HG03442 (cell line): ENCODE measurements around the gene NAA30.

Source experiments
- ATAC-seq: cut with Tn5 transposase; IDR thresholded peaks from one replicate; pipeline ENCODE4 v1.9.1; 2021; ENCODE audit warnings: mild to moderate bottlenecking, moderate library complexity; ENCODE audit not compliant: unreplicated experiment

The NAA30 gene

DNA sequence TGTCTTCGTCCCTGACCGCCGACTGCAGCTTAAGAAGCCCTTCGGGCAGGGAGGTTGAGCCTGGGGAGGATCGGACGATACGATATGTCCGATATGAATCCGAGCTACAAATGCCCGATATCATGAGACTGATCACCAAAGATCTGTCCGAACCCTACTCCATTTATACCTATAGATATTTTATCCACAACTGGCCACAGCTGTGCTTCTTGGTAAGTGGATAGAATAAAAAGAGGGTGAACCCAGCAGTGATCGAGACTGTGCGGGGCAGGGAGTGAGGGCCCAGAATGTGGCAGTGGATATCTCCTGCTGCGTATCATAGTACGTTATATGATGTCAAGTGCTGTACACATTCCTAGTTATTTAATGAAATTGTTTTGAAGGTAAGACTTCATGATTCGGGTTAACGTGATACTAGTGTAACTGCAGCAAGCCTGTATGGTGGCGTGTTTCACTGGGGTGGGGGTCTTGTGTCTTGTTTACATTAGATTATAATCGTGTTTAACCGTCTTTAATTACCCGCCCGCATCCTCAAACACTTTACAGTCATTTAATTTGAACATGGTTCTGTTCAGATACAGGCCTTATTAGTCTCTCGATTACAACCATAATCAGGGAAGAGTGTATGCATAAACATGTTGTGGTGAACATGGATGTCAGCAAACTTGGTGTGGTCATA, 1.3 kb downstream of the NAA30 start:
- ATAC-seq: no peak

DNA sequence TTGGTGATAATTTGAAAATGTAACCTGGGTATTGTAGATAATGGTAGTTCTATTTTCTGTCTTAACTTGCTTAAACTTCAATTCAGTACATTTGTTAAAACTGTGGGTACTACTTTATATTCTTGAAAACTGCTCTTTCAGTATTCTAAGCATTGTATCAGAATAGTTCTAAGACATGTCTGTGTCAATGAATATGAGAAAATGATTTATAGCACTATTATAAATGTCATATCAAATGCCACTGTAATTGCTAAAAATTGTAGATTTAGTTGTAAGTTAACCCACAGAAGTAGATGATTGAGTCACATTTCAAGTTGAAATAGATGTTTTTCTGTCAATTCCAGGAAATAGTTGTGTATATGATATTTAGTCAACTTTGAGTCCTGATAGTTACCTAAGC, 2.4 kb downstream of the NAA30 start:
- ATAC-seq: no peak

DNA sequence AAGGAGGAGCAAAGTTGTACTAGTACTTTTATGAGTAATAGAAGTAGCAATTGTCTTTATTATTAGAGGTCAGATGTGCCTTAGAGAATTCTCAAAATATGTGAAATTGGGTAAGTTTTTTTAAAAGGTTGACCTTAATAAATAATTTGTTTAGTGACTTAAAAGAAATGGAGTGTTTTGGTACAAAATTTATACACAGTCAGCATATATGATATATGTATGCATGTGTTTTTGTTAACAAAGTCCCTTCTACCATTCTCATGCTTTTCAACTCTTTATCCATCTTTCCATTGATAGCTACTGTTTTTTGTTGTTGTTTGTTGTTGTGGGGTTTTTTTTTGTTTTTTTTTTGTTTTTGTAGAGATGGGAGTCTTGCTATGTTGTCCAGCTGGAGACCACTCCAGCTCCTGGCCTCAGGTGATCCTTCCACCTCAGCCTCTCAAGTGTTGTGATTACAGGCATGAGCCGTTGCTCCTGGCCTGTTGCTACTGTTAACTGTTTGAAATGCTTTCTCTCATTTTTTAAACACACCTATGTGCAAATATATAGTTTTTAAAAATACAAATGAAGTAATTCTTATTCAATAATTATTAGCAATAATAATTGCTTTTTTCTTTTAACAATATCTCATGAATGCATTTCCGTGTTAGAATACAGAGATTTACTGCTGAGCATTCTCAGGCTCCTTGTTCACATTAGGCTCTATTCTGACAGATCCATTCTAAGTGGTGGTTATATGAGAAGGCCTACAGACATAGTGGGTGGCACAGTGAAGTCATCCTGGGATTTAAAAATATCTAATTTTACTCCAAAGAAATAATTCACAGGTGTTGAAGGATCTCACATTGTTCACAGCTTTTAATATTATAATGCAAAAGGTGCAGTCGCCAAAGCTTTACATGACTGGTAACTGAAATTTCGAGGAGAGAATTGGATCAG, 10.4 kb downstream of the NAA30 start:
- ATAC-seq: no peak

DNA sequence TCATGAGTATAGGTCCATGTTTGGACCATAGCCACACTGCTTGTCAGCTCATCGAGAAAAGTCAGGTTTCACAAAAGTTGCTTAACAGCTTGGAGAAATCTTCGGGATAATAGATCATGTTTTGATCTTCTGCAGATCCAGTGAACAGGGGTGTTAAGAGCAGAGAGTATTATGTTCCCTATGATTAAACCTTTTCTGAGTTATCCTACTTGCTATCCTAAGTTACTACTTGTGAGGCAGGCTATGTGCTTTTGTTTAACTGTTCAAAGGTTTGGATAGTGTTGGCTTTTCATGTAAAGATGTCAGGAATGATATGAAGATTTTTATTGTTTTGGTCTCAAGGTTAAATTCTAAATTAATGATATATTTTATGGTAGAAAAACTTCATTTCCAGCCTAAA, 11.1 kb downstream of the NAA30 start:
- ATAC-seq: no peak

DNA sequence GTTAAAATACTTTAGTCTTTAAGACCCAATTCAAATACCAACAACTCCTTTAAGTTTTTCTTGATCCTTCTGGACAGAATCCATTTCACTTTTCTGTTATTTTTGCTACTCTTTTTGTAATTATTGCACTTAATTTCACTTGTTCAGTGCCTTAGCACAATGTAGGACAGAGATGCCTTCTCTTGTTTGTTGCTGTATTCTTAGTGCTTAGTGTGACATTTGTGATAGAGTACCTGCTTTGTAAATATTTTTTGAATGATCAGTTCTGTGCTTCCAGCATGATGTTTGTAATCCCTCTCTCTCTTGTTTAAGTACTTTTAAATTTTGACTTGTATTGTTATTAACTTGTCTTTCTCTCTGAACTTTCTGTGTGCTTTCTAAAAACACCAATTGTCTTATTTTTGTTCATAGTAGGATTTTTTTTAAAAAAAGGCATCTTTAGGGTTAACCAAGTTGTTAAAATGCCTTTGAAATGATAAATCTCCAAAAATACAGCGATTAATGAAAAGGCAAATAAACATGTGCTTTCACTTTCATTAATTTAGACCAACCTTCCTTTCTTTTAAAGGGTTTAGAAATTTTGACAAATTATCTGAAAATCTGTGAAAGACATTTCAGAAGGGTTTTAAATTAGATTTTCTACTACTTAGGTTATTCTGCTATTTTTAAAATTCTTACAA, 11.9 kb downstream of the NAA30 start:
- ATAC-seq: no peak

DNA sequence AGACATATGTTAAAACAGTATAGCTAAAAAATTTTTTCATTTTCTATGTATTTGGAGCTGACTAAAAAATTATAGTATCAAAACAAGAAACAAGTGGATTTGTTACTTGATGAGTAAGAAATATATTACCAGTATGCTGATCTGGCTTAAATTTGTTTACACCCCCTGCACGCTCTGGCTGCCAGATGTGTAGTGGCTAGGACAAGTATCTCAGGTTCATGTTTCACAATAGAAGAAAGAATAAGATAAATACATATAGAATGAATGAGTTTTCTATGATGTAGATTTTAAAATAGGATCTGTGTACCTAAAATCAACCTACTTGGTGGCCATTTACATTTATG, 13.1 kb downstream of the NAA30 start:
- ATAC-seq: no peak

DNA sequence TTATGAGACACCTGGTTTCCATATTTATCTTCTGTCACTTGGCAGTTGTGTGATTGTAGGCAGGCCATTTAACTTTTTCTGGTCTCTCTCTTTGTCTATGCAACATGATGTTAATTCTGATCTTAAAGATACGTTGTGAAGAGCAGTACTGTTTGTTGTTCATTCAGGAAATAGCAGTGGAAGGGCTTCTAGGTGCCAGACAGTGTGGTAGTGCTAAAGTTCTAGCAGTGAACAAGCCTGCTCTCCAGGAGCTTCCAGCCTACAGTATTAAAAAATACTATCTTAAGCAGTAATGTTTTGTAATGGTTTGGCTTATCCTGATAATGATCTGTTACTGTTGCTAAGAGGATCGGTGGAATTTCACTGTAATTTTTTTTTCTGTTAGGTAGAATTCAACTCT, 15.2 kb downstream of the NAA30 start:
- ATAC-seq: no peak

DNA sequence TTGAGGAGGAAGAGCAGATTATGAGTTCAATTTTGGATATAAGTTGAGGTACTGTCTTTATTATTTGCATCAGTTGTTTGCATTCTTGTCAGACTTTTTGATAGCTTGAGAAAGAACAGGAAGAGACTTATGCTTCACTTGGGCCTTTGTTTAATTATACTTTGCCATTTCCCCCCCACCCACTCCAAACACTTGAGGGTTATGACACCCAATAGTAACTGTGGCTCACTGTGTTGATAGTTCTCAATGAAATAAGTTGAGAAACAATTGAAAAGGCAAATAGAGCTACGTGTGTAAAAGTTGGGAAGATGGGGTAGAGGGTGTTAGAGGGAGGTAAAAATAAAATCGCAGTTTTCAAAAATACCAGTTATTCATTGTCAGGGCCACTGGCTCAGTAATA, 17.7 kb downstream of the NAA30 start:
- ATAC-seq: no peak

DNA sequence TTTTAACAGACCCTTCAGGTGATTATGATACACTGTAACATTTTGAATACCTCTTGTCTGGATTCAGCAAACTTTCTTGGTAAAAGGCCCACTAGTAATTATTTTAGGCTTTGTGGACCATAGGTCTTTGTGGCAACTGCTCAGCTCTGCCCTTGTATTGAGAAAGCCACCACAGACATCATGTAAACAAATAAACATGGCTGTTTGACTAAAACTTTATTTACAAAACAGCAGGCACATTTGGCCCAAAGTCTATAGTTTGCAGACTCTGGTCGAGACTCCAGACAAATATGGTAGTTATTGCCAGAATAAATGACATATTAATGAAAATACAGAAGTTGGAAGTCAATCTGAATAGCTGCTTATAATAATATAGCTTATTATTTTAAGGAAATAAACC, 18.2 kb downstream of the NAA30 start:
- no peak for ATAC-seq

DNA sequence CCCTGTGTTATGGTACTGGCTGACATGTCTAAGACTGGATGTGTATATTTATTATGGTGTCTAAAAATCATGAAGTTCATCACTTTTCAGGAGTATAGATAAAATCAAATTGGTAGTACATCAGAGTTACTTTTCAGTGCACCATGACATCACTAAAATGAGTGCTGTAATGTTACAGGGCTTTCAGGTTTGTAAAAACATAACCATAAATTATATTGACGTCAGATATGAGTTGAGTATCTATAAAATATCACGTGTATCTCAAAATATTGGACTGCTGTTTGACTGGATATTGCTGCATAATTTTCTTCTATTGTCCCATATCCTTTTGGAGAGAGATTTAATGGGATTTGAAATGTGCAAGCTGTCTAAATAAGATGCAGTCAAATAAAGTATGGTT, 22.0 kb downstream of the NAA30 start:
- no peak for ATAC-seq

DNA sequence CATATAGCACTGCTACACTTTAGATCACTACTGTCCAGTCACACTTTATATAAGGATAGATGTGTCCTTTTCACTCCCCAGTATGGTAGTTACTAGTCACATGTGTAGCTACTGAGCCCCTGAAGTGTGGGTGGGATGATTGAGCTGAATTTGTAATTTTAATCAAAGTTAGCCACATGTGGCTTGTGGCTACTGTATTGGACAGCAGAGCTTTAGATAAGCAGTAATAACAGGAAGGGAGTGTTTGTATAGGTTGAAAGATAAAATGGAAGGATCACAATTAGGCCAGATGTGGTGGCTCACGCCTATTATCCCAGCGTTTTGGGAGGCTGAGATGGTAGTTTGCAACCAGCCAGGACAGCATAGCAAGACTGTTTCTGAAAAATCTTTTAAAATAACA, 23.5 kb downstream of the NAA30 start:
- no peak for ATAC-seq

DNA sequence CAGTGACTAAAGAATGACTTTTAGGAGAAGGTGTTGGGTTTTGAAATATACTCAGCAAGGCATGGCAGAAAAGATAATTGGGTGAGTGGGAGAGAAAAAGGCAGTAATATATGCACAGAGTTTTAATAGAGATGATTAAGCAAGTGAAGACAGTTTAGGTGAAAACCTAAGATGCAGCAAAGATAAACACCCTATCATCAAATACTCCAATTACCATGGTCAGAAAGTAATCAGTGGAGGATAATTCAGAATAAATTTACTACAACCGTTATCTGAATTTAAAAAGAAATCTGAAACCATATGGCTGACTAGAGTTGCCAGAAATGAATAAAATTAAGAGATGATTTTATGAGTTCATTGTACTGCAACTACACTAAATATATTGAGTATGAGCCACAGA, 26.8 kb downstream of the NAA30 start:
- no peak for ATAC-seq

DNA sequence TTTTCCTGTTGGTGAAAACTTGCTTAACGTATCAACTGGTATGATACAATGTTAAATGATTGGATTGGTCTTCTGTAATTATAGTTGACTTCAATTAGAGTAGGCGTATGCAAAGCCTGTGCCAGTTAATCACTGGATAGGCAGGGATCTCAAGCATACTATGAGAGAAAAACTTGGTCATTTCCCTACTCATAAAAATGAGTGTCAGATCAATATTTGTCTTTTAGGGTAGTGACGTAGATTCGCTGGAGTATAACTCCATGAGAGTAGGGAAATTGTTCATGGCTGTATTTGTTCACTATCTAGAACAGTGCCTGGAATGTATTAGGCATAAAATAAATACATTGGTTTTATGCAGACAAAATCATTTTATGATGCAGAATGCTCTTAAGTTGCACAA, 28.6 kb downstream of the NAA30 start:
- ATAC-seq: no peak

DNA sequence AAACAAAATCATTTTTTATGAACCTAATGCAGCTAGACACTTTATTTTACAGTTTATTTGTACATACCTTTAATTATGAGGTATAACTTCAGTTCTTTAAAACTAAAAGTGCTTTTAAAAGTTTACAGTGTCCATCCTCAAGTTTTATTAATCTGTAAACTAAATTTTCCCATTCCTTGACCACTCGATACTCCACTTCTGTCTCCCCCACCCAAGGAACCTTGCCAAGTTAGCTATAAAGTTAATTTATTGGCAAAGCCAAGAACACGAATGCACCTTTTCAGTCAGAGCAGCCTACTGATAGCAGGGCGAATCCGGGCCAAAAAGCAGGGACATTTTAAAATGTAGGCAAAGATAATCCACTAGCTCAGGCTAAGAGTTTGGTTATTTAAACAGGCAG, 29.6 kb downstream of the NAA30 start:
- ATAC-seq: no peak

DNA sequence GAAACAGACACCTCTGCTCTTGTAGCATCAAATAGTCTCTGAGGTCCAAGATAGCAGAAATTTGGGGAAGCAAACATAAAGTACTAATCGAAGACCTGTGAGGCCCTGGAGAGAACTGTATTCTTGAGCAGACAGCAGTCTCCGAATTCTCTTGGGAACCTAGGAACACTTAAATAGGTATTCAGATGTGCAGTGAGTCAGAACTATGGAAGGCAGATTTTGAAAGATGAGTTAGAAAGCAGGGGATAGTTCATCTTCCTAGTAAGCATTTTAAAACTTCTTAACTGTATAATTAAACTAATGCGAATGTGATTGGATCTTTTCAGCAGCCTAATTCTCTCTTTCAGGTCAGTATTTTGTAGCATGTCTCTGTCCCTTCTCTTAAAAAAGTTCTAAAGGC, 30.6 kb downstream of the NAA30 start:
- no peak for ATAC-seq

DNA sequence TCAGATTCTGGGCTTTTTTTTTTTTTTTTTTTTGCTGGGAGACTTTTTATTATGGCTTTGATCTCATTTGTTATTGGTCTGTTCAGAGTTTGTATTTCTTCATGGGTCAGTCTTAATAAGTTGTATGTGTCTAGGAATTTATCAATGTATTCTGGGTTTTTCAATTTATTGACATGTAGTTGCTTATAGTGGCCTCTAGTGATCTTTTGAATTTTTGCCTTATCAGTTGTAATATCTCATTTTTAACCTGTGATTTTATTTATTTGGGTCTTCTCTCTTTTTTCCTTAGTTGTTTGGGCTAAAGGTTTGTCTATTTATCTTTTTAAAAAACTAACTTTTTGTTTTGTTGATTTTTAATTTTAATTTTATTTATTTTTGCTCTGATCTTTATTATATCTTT, 45.5 kb downstream of the NAA30 start:
- no peak for ATAC-seq

DNA sequence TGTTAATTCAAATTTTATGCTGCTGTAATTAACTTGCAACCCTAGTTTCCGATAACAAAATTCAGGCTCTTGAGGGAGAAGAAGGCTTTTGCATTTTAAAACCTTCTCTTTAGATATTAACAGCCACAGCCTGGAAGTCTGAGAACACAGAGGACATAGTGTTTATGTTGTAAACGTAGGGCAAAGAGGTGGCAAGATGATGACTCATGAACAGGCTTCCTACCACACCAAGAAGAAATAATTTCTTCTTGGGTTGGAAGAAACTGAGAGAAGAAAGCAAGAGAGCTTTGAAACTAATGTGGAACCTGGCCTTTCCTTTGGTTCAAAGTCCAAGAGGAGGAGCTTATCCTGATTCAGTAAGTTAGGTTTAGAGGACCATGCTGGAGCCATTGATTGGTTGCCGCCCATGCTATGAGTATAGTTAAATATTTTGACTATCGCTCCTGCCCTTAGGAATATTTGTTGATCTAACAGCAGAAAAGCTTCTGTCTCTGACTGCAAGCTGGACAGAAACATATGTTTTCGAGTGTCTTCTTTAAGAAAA, 71.5 kb downstream of the NAA30 start:
- ATAC-seq: no peak

DNA sequence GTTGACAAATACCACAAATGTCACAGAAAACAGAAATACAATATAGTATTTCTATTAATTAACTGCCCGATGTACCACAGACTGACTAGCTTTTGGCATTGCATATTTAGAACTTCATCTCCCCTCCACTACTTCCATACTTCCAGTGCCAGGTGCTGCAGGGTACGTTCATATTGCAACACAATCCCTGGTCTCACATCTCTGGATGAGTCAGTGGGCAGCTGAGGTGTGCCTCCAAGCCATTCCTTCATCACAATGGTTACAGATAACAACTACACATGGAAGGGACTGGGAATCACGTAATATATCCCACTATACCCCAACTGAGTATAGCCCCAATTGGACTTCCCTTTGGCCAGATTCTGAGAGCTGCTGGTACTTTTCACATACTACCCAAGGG, 72.2 kb downstream of the NAA30 start:
- ATAC-seq: no peak

DNA sequence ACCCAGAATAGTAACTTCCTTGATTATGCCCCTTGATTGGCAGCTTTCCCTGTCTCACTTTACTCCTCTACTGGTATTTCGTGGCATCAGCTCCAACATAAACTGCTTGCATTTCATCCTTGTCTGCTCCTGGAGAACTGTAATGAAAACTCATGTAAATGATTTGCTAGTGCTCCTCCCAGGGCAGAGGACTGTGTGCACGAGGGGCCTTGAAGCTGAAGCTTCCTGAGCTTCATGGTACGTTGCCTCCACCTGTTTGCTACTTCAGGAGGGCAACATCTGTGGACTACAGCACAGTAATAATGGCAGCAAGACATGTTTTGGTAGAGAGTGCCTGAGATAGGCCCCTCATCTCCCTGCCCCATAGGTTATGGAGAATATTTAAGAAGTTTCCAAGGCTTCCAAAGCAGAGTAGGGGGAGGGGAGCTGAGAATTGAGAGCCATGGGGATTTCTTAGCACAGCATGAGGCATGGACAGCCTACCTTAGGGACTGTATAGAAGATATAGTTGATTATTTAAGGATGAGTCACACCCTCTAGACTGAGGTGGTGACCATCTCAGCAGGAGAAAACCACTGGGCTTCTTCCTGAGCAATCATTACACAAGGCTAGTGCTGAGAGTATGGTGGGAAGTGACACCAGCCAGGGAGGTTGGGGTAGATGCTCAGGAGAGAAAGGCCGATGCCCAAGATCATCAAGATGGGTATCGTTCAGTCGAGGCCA, 73.8 kb downstream of the NAA30 start:
- ATAC-seq: peak; percentile 64
